NB4 (cell line): ENCODE data around the gene FURIN.

Experiments
- CTCF ChIP-seq: IDR thresholded peaks from one replicate; pipeline ENCODE4 v1.5.1; 2012; ENCODE audit warnings: low read depth, low read length
- MAX ChIP-seq: IDR thresholded peaks from 2 replicates; pipeline ENCODE4 v1.6.1; 2011; ENCODE audit warnings: low read depth, low read length
- MYC ChIP-seq: IDR thresholded peaks from 2 replicates; pipeline ENCODE4 v1.6.1; 2011; ENCODE audit warnings: low read depth, low read length
- POLR2A ChIP-seq: IDR thresholded peaks from 2 replicates; pipeline ENCODE4 v1.6.1; 2011; ENCODE audit warnings: mild to moderate bottlenecking; ENCODE audit not compliant: insufficient read length; ENCODE audit errors: extremely low read depth

- no peak for TF ChIP-seq CTCF
- no peak for TF ChIP-seq POLR2A
- no peak for TF ChIP-seq MYC
- TF ChIP-seq MAX, result no peak
Observed at GRCh38 chr15:90881181-90881977, 13.0 kb downstream of the FURIN start.
